Trophoblast cell (in vitro differentiated cells and primary cell): ENCODE results near the gene ULK3.

Source experiments
- DNase-seq, 2 donors: peaks; one replicate each; pipeline ENCODE4 v3.0.0-alpha.2; 2016
- H2AFZ ChIP-seq: 2 replicates; pipeline ENCODE4 v1.6.1; 2013; ENCODE audit warnings: low read length, moderate library complexity, mild to moderate bottlenecking; ENCODE audit not compliant: insufficient read depth, poor library complexity
- H2AK5ac ChIP-seq: 2 replicates; pipeline ENCODE4 v1.6.1; 2013; ENCODE audit warnings: mild to moderate bottlenecking, low read length
- H2BK120ac ChIP-seq: 2 replicates; pipeline ENCODE4 v1.6.1; 2013; ENCODE audit warnings: low read length, mild to moderate bottlenecking, moderate library complexity; ENCODE audit not compliant: insufficient read depth, poor library complexity
- H2BK12ac ChIP-seq: 2 replicates; pipeline ENCODE4 v1.6.1; 2013; ENCODE audit warnings: mild to moderate bottlenecking, low read length, moderate library complexity
- H2BK5ac ChIP-seq: 2 replicates; pipeline ENCODE4 v1.6.1; 2013; ENCODE audit warnings: low read length, low read depth, moderate library complexity, mild to moderate bottlenecking; ENCODE audit not compliant: poor library complexity
- H3K14ac ChIP-seq: 2 replicates; pipeline ENCODE4 v1.6.1; 2013; ENCODE audit warnings: mild to moderate bottlenecking, low read length
- H3K18ac ChIP-seq: 2 replicates; pipeline ENCODE4 v1.6.1; 2013; ENCODE audit warnings: mild to moderate bottlenecking, low read length
- H3K23ac ChIP-seq: 2 replicates; pipeline ENCODE4 v1.6.1; 2013; ENCODE audit warnings: low read length
- H3K27ac ChIP-seq: 2 replicates; pipeline ENCODE4 v1.5.1; 2013; ENCODE audit warnings: low read depth, mild to moderate bottlenecking, inconsistent platforms, low read length, moderate library complexity
- H3K27me3 ChIP-seq: 2 replicates; pipeline ENCODE4 v1.6.1; 2013; ENCODE audit warnings: inconsistent platforms, mild to moderate bottlenecking, low read length, moderate library complexity; ENCODE audit not compliant: insufficient read depth
- H3K36me3 ChIP-seq, 2 experiments: 1 replicate in 1 of 2; 2 replicates in 1 of 2; pipeline ENCODE4 v1.6.1; 2013; ENCODE audit warnings: low read length in 2 of 2, mild to moderate bottlenecking in 2 of 2, moderate library complexity in 1 of 2; ENCODE audit not compliant: insufficient read depth in 2 of 2, control insufficient read depth in 1 of 2
- H3K4ac ChIP-seq: 2 replicates; pipeline ENCODE4 v1.6.1; 2013; ENCODE audit warnings: low read depth, mild to moderate bottlenecking, low read length, moderate library complexity
- H3K4me1 ChIP-seq, 2 experiments: 1 replicate in 1 of 2; 2 replicates in 1 of 2; pipeline ENCODE4 v1.6.1; 2013; ENCODE audit warnings: low read length in 2 of 2, mild to moderate bottlenecking in 2 of 2, moderate library complexity in 1 of 2; ENCODE audit not compliant: insufficient read depth in 2 of 2, control insufficient read depth in 1 of 2
- H3K4me2 ChIP-seq: 2 replicates; pipeline ENCODE4 v1.6.1; 2013; ENCODE audit warnings: inconsistent platforms, mild to moderate bottlenecking, low read length, moderate library complexity
- H3K4me3 ChIP-seq: 2 replicates; pipeline ENCODE4 v1.5.1; 2013; ENCODE audit warnings: mild to moderate bottlenecking, low read depth, low read length, inconsistent platforms
- H3K79me1 ChIP-seq: one replicate; pipeline ENCODE4 v1.6.1; 2013; ENCODE audit warnings: low read length
- H3K79me2 ChIP-seq: 2 replicates; pipeline ENCODE4 v1.6.1; 2013; ENCODE audit warnings: low read length, mild to moderate bottlenecking; ENCODE audit not compliant: control insufficient read depth, insufficient read depth, poor library complexity
- H3K9ac ChIP-seq: 2 replicates; pipeline ENCODE4 v1.6.1; 2013; ENCODE audit warnings: mild to moderate bottlenecking, low read length
- H3K9me3 ChIP-seq: 2 replicates; pipeline ENCODE4 v1.6.1; 2013; ENCODE audit warnings: low read depth, mild to moderate bottlenecking, control low read depth, inconsistent platforms, low read length; ENCODE audit not compliant: insufficient read depth
- H4K12ac ChIP-seq: 2 replicates; pipeline ENCODE4 v1.6.1; 2013; ENCODE audit warnings: low read depth, mild to moderate bottlenecking, low read length, moderate library complexity
- H4K8ac ChIP-seq: 2 replicates; pipeline ENCODE4 v1.6.1; 2013; ENCODE audit warnings: low read depth, mild to moderate bottlenecking, low read length, moderate library complexity
- H4K91ac ChIP-seq: one replicate; pipeline ENCODE4 v1.6.1; 2013; ENCODE audit warnings: low read depth, mild to moderate bottlenecking, low read length, moderate library complexity
- WGBS: extraction: QIAGEN DNeasy Blood & Tissue Kit; methylation state at CpG from one replicate; pipeline ENCODE4 v1.1.7; 2013; ENCODE audit warnings: missing lambda C conversion rate; ENCODE audit not compliant: insufficient read length, insufficient coverage; ENCODE audit errors: extremely low coverage; 5-methylcytosine and 5-hydroxymethylcytosine counted together

ULK3 gene

GRCh38 chr15:74831813-74832495 lies 11.0 kb downstream of the ULK3 start:
- no peak overlapping the region for H3K9ac ChIP-seq
- no peak overlapping the region for H3K18ac ChIP-seq
- H4K12ac ChIP-seq, result no peak overlapping the region
- no peak overlapping the region for H3K4me3 ChIP-seq
- no peak overlapping the region for H3K4ac ChIP-seq
- no peaks in the 10 kb centered on the region for H3K27me3 ChIP-seq
- no peak overlapping the region for H2AK5ac ChIP-seq
- H2BK5ac ChIP-seq, result no peak overlapping the region
- H3K4me1 ChIP-seq, result peaks cover 0 to 3% of the 10 kb centered on the region in 2 experiments
- DNase-seq, result no peak
- H3K23ac ChIP-seq, result no peak overlapping the region
- no peak overlapping the region for H2BK120ac ChIP-seq
- no peak overlapping the region for H4K91ac ChIP-seq
- no peak overlapping the region for H3K14ac ChIP-seq
- no peak overlapping the region for H2AFZ ChIP-seq
- H3K27ac ChIP-seq, result no peak overlapping the region
- no peak overlapping the region for H4K8ac ChIP-seq
- H3K9me3 ChIP-seq, result no peaks in the 10 kb centered on the region
- H3K79me2 ChIP-seq, result no peaks in the 10 kb centered on the region
- H3K4me2 ChIP-seq, result no peak overlapping the region
- H2BK12ac ChIP-seq, result no peak overlapping the region
- no peaks in the 10 kb centered on the region for H3K79me1 ChIP-seq
- no CpG with 5 or more reads among the region's 15 CpGs for WGBS
- H3K36me3 ChIP-seq, result peaks cover 0 to 3% of the 10 kb centered on the region in 2 experiments

GRCh38 chr15:74830868-74831267 lies 12.1 kb downstream of the ULK3 start:
- H3K14ac ChIP-seq, result no peak overlapping the region
- no peak overlapping the region for H3K4me3 ChIP-seq
- H3K9me3 ChIP-seq, result no peaks in the 10 kb centered on the region
- no peak overlapping the region for H2AK5ac ChIP-seq
- WGBS, result no CpG with 5 or more reads among the region's 5 CpGs
- no peak overlapping the region for H2BK5ac ChIP-seq
- no peak overlapping the region for H4K91ac ChIP-seq
- peaks cover 0 to 3% of the 10 kb centered on the region in 2 experiments for H3K4me1 ChIP-seq
- no peak overlapping the region for H4K8ac ChIP-seq
- H3K4me2 ChIP-seq, result no peak overlapping the region
- H2BK120ac ChIP-seq, result no peak overlapping the region
- no peak overlapping the region for H3K9ac ChIP-seq
- no peak overlapping the region for H3K23ac ChIP-seq
- H3K79me2 ChIP-seq, result no peaks in the 10 kb centered on the region
- H2AFZ ChIP-seq, result no peak overlapping the region
- H3K4ac ChIP-seq, result no peak overlapping the region
- H3K36me3 ChIP-seq, result peaks cover 0 to 3% of the 10 kb centered on the region in 2 experiments
- no peak overlapping the region for H3K27ac ChIP-seq
- peaks cover 6% of the 10 kb centered on the region for H3K27me3 ChIP-seq
- no peak overlapping the region for H2BK12ac ChIP-seq
- no peak overlapping the region for H3K18ac ChIP-seq
- no peak for DNase-seq
- no peak overlapping the region for H4K12ac ChIP-seq
- H3K79me1 ChIP-seq, result no peaks in the 10 kb centered on the region

DNA sequence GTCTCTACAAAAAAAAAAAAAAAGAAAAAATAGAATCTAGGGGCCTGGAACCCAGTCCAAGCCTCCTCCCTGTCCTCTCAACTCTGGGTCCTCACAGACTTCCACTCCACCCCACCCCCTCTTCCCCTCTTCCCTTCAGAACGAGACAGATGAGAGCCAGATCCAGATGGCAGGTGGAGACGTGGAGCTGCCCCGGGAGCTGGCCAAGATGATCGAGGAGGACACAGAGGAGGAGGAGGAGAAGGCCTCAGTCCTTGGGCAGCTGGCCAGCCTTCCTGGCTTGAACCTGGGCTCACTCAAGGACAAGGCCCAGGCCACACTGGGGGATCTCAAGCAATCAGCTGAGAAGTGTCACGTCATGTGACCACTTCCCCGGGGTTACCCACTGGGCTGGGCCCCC lies 13.0 kb downstream of the ULK3 start:
- Histone ChIP-seq H4K8ac (no peak overlapping the region), H3K18ac (no peak overlapping the region), H3K4me2 (no peak overlapping the region), H3K4me3 (no peak overlapping the region), H3K27me3 (peaks cover 8% of the 10 kb centered on the region), H3K14ac (no peak overlapping the region), H4K91ac (no peak overlapping the region), H3K9me3 (no peaks in the 10 kb centered on the region), H2BK5ac (no peak overlapping the region), H3K4ac (no peak overlapping the region), H3K23ac (no peak overlapping the region), H2AFZ (no peak overlapping the region), H2BK12ac (no peak overlapping the region), H3K36me3 (no peaks in the 10 kb centered on the region), H3K79me1 (no peaks in the 10 kb centered on the region), H4K12ac (no peak overlapping the region), H3K4me1 (no peaks in the 10 kb centered on the region), H2BK120ac (no peak overlapping the region), H2AK5ac (no peak overlapping the region), H3K79me2 (no peaks in the 10 kb centered on the region), H3K27ac (no peak overlapping the region), H3K9ac (no peak overlapping the region)
- DNase-seq, result no peak
- no CpG with 5 or more reads among the region's 6 CpGs for WGBS

DNA sequence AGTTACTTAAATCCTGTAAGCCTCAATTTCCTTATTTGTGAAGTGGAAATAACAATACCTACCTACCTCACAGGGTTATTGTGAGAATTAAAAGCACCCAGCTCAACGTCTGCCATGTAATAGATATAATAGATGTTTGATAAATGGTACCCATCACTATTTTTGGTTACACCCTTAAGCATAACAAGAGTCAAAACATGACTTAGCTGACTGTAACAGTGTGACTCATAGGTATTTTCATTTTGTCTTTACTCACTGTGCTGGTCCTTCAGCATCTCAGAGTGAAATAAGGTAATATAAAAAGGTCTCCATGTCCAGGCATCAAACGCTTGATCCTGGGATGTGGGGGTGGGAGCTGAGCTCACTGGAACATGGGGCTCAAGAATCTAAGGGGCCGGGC lies 13.5 kb downstream of the ULK3 start:
- Histone ChIP-seq H3K4me3 (no peak overlapping the region), H3K27me3 (peaks cover 8% of the 10 kb centered on the region), H3K14ac (no peak overlapping the region), H4K8ac (no peak overlapping the region), H2BK5ac (no peak overlapping the region), H3K36me3 (no peaks in the 10 kb centered on the region), H3K79me2 (no peaks in the 10 kb centered on the region), H3K4me1 (no peaks in the 10 kb centered on the region), H2AFZ (no peak overlapping the region), H4K12ac (no peak overlapping the region), H4K91ac (no peak overlapping the region), H3K23ac (no peak overlapping the region), H2AK5ac (no peak overlapping the region), H3K79me1 (no peaks in the 10 kb centered on the region), H3K4me2 (no peak overlapping the region), H2BK12ac (no peak overlapping the region), H3K9me3 (no peaks in the 10 kb centered on the region), H2BK120ac (no peak overlapping the region), H3K18ac (no peak overlapping the region), H3K4ac (no peak overlapping the region), H3K9ac (no peak overlapping the region), H3K27ac (no peak overlapping the region)
- no peak for DNase-seq
- no CpG with 5 or more reads among the region's 3 CpGs for WGBS
